Measurements from ENCODE around the gene CDK7.

The CDK7 gene

GRCh38 chr5:69295088-69295754 is 60.5 kb downstream of the CDK7 start:
- peak; percentile 20 for DNase-seq

- no peak for DNase-seq
Observed at GRCh38 chr5:69299625-69300024, 64.9 kb downstream of the CDK7 start.

GRCh38 chr5:69300537-69301203 is 66.0 kb downstream of the CDK7 start:
- DNase-seq = no peak

GRCh38 chr5:69305512-69305911 is 70.8 kb downstream of the CDK7 start:
- DNase-seq = no peak

- DNase-seq = no peak
Observed at GRCh38 chr5:69308046-69308553, 73.4 kb downstream of the CDK7 start.

GRCh38 chr5:69309380-69309779 is 74.7 kb downstream of the CDK7 start:
- no peak for DNase-seq

- no peak for DNase-seq
Observed at GRCh38 chr5:69312459-69313160, 77.9 kb downstream of the CDK7 start.

GRCh38 chr5:69313428-69313827 is 78.7 kb downstream of the CDK7 start:
- DNase-seq = no peak

- DNase-seq = no peak
Observed at GRCh38 chr5:69315972-69316371, 81.3 kb downstream of the CDK7 start.

- DNase-seq = no peak
Observed at GRCh38 chr5:69317391-69317790, 82.7 kb downstream of the CDK7 start.

GRCh38 chr5:69326365-69326764 is 91.7 kb downstream of the CDK7 start:
- DNase-seq = no peak

Measured in fibroblast of skin of scalp (primary cell).